Activated gamma-delta T cell treated with anti-CD3 and anti-CD28 coated beads, Interleukin-2, amount 50 U/mL, for 16 hours (primary cell): Measurements from ENCODE around the gene SURF4.
"Not testable (repeated sequence)": the region's sequence is repeated elsewhere in the genome, so short reads cannot be mapped to it uniquely, and the experiment has no call there.

Experiments
- DNase-seq: peaks from one replicate; pipeline ENCODE4 v3.0.0-alpha.2; 2020; ENCODE audit warnings: low read depth

The SURF4 gene

DNA sequence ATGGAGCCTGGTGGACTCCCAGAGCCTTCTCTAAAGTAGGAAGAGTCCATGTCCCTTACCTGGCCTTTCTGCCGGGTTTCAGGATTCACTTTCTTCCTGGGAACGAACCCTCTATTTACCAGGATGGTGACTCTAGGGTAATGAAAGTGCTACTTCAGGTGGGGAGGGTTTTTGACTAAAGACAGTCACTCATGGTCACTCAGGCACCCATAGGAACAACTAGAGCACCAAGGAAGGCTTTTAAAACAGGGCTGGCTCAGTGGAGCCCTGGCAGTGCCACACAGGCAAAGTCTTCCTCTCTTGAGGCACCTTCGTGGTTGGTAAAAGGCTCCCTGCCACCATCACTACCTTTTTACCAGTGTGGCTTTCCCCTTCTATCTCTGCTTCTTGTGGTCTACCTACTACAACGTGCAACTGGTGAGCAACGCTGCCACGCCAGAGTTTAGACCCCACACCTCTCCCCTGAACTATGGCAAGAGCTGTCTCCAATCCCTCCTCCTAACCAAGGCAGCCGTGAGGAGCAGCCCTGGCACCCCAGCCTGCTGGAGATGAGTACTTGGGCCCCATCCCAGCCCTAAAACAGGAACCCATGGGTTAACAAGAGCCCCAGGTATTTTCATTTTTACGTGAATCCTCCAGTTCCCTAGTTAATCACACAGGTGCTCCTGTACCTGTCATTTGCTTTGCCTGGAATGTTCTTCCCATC, 23.1 kb downstream of the SURF4 start:
- DNase-seq: no peak

DNA sequence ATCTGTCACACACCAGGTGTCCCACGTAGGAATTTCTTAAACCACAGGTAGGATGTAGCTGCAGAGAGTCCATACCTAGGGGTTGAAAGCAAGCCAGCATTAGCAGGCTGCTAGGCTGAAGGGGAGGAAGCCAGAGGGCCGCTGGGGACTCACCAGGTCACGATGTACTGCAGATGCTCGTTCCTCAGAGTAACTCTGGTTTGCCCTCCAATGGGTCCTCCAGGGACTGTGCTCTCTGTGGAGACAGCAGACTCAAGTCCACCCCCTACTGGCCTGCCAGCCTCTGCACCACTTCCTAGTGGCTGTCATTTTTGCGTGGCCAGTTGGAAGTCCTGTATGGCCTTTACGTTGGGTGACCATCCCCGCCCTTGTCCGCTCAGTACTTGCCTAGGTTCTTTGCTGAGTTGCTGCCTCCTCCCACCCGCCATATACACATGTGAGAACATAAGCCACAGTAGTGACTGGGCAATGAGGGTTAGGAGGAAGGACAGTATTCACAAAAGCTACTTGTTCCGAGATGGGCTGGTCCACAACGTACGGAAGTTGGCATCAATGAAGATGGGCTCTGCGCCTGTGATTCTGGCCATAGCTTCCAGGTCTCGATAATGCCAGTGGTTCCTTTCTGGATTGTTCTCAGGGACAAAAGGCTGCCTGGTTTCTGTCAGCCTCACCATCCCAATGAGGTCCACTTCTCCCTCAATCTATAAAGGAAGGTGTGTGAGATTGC, 23.8 kb downstream of the SURF4 start:
- no peak for DNase-seq

DNA sequence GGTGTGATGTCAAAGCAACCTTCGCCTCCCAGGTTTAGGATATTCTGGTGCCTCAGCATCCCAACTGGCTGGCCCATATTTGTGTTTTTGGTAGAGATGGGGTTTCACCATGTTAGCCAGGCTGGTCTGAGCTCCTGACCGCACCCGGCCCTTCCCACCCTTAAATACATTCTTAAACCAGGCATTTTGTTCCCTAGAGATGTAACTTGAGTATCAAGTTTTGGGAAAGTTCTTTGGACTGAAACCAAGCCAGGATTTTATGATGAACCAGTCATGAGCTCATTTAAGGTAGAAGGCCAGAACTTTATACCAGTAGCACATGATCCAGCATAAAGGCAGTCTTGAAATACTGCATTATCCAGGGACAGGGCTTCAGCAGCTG, 24.3 kb downstream of the SURF4 start:
- DNase-seq: no peak

- DNase-seq: no peak
These were observed 25.8 kb downstream of the SURF4 start for GRCh38 chr9:133349965-133350616.

GRCh38 chr9:133348718-133349573, 26.9 kb downstream of the SURF4 start:
- no peak for DNase-seq

DNA sequence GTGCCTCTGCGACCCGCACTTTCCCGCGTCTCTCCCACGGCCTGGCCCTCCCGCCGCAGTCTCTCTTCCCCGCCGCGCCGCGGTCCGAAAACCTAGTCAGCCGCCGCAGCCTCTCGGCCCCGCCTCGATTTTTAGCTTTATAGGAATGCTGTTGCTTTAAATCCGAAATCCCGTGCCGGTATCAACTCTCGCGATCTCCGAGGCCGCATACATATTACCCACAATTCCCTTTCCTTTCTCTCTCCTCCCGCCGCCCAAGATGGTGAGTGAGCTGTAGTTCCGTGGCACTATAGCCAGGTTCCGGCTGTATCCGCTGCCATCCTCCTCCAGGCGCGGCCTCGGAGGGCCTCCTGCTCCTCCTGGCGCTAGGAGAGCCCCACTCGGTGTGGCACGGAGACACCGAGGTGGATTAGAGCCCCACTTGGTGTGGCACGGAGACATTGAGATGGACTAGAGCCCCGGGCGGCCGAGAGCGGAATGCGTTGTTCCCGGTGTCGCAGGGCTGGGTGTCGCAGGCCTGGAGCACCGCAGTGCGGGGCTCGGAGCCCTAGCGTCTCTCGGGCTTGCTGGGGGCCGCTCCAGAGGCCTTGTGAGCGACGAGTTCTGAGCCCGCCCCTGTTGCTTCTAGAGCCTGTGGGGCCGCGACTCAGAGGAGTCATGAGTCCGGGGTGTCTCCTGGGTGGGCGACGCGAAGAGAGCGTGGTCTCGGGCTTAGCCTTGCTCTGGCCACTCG, 27.7 kb downstream of the SURF4 start, which contains the start of the genes MED22 and RPL7A:
Gene MED22, minus strand, starts transcription at position 147 of the 733 bp plus-strand sequence. CDS start 1,469 bp downstream, outside the sequence.
Gene RPL7A, plus strand, starts transcription at position 234 of the 733 bp plus-strand sequence. Its CDS starts 26 bp downstream, at position 260.
- peak; percentile 85 for DNase-seq

DNA sequence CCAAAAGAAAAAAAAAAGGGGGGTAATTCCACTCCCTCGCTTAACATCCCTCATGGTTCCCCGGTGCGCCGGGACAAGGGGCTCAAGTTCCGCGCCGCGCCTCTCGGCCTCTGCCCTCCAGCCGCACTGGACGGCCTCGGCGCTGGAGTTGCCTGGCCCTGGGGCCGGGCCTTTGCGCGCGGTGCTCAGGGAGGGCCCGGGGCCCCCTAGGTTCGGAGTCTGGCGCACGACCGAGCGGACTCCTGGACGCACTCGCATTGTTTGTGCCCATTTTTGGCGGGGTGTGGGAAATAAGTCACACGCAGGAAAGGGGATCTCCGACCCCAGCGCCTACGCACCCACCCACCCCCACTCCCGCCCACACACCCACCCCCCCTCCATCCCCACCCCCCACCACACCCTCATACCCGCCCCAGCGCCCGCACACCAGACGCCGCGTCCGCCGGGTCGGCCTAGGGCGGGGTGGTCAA, 28.3 kb downstream of the SURF4 start:
- DNase-seq: no peak

DNA sequence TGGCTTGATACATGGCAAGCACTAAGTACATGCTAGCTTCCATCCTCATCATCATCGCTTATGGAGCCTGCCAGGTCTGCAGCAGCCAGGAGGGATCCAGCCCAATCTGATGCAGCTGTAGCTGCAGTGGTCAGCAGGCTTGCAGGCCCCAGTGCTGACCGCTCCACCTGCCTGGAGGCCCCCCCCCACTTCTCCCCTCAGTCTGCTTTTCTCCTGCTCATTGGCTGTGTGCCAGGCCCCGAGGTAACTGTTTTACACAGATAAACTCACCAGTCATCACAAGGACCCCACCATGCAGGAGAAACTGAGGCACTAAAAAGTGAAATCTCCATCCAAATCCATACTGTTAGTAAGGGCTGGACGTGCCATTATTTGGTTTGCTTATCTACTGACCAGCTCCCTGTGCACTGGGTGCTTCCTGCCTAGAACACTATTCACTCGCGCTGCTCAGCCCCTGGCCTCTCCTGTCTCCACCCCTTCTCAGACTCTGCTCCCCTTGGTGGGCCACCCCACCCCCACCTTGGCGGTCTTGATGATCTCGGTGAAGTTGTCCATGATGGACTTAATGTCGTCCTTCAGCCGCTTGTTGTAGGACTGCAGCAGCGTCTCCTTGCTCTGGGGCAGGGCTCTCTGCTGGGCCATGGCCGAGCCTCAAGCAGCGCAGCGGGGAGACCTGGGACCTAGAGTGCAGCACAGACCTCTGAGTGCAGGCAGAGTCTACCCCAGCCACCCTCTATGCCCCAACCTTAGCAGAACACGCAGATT, 29.7 kb downstream of the SURF4 start:
- DNase-seq: no peak

DNA sequence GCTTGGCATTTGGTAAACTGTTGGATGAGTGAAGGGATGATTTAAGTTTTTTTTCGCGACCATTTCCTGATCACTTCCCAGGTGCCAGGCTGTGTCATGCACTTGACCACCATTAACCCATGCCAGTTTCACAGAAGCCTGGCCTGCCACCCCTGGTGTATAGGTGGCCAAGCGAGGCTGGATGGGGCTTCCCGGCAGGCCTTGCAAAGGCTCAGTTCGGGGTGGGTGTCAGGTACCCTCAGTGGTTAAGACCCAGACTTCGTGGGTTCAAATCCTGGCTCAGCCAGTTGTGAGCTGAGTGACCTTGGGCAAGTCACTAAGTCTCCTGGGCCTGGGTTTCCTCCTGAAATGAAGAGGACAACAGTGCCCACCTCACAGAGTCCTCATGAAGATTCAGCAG, 30.3 kb downstream of the SURF4 start:
- DNase-seq: no peak

- DNase-seq: no peak
These were observed 30.9 kb downstream of the SURF4 start for GRCh38 chr9:133344979-133345378.

- no peak for DNase-seq
These were observed 31.8 kb downstream of the SURF4 start for GRCh38 chr9:133344071-133344470.

DNA sequence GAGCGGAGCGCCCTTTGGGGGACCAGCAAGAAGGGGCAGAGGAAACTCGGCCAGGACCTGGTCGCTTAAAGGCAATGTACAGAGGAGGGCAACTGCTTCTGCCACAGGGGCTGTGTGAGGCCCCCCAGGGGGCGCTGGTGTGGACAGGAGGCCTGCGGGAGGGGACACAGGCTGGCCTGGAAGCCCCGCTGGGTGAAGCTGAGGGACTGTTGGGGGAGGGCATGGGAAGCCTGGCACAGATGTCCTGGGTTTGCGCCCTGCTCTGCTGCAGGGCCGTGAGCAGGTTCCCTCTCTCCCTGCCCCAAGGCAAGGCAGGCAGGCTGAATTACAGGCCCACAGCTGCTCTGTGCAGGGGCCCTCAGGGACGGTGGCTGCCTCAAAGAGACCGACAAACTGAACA, 33.3 kb downstream of the SURF4 start:
- no peak for DNase-seq

GRCh38 chr9:133342069-133342406, 33.8 kb downstream of the SURF4 start:
- DNase-seq: no peak

DNA sequence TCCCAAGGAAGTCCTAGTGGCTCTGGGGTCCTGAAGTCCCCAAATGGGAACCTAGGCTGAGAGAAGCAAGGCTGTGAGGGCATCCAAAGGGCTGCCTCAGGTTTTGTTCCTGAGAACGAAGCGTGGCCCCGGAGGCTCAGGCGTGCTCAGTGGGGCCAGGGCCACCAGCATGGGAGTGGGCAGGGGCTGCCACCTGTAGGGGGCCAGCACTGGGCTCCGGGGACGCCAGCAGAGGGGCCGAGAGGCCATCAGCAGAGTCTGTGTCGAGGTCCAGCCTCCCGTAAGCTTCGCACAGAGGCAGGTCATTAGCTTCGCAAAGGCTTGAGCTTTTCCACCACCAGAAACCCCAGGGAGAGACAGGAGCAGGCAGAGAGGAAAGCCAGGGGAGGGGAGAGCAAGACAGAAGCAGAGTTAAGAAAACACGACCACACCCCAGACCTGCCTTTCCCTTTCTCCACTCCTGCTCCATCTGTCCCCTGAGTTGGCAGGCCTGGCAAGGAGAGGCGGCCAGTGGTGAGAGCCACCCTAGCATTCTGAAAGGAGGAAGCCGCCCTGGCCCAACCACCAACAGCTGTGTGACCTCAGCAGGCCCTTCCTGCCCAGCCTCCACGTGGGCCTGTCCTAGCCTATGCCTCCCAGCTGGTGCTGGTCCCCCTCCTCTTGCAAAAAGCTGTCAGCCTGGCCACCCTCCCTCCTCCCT, 34.3 kb downstream of the SURF4 start:
- no peak for DNase-seq

DNA sequence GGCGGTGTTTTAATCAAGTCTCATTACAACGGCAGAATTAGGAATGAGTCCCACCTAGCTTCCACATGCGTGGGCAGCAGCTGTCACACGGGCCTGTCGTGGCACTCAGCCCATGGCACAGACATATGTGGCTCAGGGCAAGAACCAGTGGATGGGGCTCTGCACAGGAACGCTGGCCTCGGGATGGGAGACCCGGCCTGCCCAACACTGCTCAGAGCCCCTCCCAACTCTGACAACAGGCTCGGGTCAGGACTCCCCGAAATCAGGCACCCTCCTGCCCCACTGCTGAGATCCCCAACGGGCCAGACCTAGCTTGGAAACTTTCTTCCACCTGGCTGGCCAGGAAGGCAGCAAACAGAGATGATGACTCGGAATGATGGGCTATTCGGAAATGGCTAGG, 34.9 kb downstream of the SURF4 start:
- DNase-seq: no peak

- DNase-seq: no peak
These were observed 35.6 kb downstream of the SURF4 start for GRCh38 chr9:133340256-133340655.

DNA sequence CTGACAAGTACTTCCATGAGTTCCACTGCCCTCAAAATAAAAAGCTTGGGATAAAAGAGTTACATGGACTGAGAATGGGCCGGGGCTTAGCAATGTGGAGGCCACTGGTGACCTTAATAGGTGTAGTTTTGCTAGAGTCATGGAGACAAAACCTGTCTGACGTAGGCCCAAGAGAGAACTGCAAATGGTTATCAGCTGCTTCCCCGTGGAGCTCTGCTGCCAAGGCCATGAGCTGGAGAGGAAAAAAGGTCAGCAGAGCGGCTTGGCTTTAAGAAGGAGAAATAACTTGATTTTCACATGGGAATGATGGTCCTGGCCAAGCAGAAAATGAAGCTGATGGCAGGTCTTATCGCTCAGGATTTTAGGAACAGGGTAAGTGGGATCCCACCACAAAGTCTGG, 36.2 kb downstream of the SURF4 start:
- DNase-seq: no peak

GRCh38 chr9:133335924-133336811, 39.7 kb downstream of the SURF4 start, which contains the start of gene SURF6:
SURF6 (minus strand) TSS chr9:133336188; CDS start chr9:133336132, 56 bp downstream.
- peak; percentile 89 for DNase-seq

DNA sequence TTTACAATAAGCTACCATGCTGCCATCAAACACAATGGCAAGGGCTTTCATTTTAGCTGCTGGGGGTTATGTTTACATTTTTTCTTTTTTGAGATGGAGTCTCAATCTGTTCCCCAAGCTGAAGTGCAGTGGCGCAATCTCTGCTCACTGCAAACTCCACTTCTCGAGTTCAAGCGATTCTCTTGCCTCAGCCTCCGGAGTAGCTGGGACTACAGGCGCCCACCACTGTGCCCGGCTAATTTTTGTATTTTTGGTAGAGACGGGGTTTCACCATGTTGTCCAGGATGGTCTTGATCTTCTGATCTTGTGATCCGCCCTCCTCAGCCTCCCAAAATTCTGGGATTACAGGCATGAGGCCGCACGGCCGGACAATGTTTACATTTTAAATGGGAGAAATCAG, 41.0 kb downstream of the SURF4 start:
- DNase-seq: not testable (repeated sequence)
